NB4 (cell line): Measurements from ENCODE around the gene SNTB2.
"Not testable (repeated sequence)": the region's sequence is repeated elsewhere in the genome, so short reads cannot be mapped to it uniquely, and the experiment has no call there.

ENCODE experiments used
- DNase-seq: peaks from one replicate; pipeline ENCODE4 v3.0.0; 2010; ENCODE audit warnings: low read depth
- H3K4me3 ChIP-seq: one replicate; pipeline ENCODE4 v1.5.1; 2011; ENCODE audit warnings: mild to moderate bottlenecking, low read depth, low read length, moderate library complexity
- CTCF ChIP-seq: IDR thresholded peaks from one replicate; pipeline ENCODE4 v1.5.1; 2012; ENCODE audit warnings: low read depth, low read length
- MAX ChIP-seq: IDR thresholded peaks from 2 replicates; pipeline ENCODE4 v1.6.1; 2011; ENCODE audit warnings: low read depth, low read length
- MYC ChIP-seq: IDR thresholded peaks from 2 replicates; pipeline ENCODE4 v1.6.1; 2011; ENCODE audit warnings: low read depth, low read length
- POLR2A ChIP-seq: IDR thresholded peaks from 2 replicates; pipeline ENCODE4 v1.6.1; 2011; ENCODE audit warnings: mild to moderate bottlenecking; ENCODE audit not compliant: insufficient read length; ENCODE audit errors: extremely low read depth

Gene SNTB2

DNA sequence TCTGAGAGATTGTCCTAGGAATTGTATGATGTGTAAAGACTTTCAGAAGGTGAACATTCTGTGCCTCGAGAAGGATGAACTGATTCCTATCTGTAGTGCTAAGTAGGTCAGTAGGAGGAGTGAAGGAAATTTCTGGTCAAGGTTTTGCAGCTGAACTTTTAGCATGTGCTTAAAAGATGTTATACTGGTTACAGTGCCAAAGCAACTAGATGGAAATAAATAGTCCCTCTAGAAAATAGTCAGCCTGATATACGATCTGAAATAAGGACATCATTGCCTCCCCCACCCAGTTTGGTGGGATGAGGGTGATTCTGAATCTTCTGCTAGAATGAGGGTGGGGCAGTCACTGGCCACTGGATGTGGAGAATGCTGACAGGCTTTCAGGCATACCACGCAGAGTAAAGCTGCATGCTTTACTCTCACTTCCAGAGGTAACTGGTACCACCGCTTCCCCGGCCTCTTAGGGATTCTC lies 66.9 kb downstream of the SNTB2 start:
- H3K4me3 ChIP-seq, result no peak overlapping the region
- TF ChIP-seq POLR2A, result no peak
- no peak for TF ChIP-seq CTCF
- no peak for TF ChIP-seq MAX
- TF ChIP-seq MYC, result no peak
- DNase-seq, result no peak

DNA sequence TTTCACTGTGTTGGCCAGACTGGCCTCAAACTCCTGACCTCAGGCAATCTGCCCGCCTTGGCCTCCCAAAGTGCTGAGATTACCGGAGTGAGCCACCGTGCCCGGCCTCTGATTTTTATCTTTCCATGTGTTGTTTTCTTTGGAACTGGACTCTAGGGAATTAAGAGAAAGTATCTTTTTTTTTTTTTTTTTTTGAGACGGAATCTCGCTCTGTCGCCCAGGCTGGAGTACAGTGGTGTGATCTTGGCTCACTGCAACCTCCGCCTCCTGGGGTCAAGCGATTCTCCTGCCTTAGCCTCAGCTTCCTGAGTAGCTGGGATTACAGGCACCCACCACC lies 72.4 kb downstream of the SNTB2 start:
- not testable (repeated sequence) for DNase-seq, H3K4me3 ChIP-seq

DNA sequence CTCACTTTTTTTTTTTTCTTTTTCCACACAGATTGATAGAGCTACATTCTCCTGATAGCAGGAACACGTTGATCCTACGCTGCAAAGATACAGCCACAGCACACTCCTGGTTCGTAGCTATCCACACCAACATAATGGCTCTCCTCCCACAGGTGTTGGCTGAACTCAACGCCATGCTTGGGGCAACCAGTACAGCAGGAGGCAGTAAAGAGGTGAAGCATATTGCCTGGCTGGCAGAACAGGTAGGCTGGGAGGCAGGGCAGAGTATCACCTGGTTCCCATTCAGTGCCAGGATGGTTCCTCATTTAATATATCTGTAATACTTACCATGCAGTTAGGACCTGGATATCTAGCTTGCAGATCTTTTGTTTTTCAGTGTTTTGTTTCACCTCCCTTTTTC lies 73.1 kb downstream of the SNTB2 start:
- H3K4me3 ChIP-seq, result no peak overlapping the region
- TF ChIP-seq CTCF, result no peak
- no peak for TF ChIP-seq POLR2A
- TF ChIP-seq MYC, result no peak
- TF ChIP-seq MAX, result no peak
- DNase-seq, result no peak

- TF ChIP-seq POLR2A (no peak), MYC (no peak), CTCF (no peak), MAX (no peak)
- no peak overlapping the region for H3K4me3 ChIP-seq
- no peak for DNase-seq
These were observed 73.5 kb downstream of the SNTB2 start for GRCh38 chr16:69260506-69260905.

DNA sequence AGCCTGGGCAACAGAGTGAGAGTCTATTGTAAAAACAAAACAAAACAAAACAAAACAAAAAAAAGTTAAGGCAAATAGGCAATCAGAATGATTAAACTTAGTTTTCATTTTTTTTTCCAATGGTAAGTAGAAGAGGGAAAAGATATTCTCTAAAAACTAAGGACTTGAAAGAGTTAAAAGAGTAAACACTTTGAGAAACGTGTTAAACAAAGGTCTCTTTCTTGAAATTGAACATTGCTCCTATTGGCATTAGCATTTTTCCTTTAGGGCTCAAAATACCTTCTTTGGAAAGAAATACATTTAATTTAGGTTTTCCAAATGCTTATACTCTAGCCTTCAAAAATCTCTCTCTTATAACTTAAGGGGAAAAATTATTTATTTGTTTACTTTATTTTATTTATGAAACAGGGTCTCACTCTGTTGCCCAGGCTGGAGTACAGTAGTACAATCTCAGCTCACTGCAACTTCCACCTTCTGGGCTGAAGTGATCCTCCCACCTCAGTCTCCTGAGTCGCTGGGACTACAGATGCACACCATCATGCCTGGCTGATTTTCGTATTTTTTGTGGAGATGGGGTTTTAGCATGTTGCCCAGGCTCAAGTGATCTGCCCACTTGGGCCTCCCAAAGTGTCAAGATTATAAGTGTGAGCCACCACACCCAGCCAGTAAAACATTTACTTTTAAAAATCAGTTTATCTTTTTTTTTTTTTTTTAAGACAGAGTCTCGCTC lies 79.5 kb downstream of the SNTB2 start:
- no peak for TF ChIP-seq MYC
- DNase-seq, result no peak
- no peak overlapping the region for H3K4me3 ChIP-seq

GRCh38 chr16:69267633-69268032 lies 80.7 kb downstream of the SNTB2 start:
- DNase-seq, result no peak
- no peak overlapping the region for H3K4me3 ChIP-seq
- TF ChIP-seq MAX, result no peak
- no peak for TF ChIP-seq CTCF
- TF ChIP-seq POLR2A, result no peak
- TF ChIP-seq MYC, result no peak

GRCh38 chr16:69270395-69270794 lies 83.4 kb downstream of the SNTB2 start:
- peak; percentile 82 for DNase-seq
- no peak overlapping the region for H3K4me3 ChIP-seq
- TF ChIP-seq POLR2A, result no peak
- no peak for TF ChIP-seq MYC
- TF ChIP-seq MAX, result no peak
- TF ChIP-seq CTCF, result no peak
